ENCODE results near the gene AQP6.
"Not testable (repeated sequence)": the region's sequence is repeated elsewhere in the genome, so short reads cannot be mapped to it uniquely, and the experiment has no call there.

Gene AQP6

GRCh38 chr12:49985981-49986380 lies 13.2 kb downstream of the AQP6 start:
- H3K27ac ChIP-seq, result peak overlapping the region; percentile 93
- H3K36me3 ChIP-seq, result peaks cover 32% of the 10 kb centered on the region
- H3K9me3 ChIP-seq (ENCODE audit: severe bottlenecking), result no peaks in the 10 kb centered on the region
- DNase-seq, result no peak
- H3K4me3 ChIP-seq (ENCODE audit: low read depth, low read length), result no peak overlapping the region
- TF ChIP-seq, protein P1, sequence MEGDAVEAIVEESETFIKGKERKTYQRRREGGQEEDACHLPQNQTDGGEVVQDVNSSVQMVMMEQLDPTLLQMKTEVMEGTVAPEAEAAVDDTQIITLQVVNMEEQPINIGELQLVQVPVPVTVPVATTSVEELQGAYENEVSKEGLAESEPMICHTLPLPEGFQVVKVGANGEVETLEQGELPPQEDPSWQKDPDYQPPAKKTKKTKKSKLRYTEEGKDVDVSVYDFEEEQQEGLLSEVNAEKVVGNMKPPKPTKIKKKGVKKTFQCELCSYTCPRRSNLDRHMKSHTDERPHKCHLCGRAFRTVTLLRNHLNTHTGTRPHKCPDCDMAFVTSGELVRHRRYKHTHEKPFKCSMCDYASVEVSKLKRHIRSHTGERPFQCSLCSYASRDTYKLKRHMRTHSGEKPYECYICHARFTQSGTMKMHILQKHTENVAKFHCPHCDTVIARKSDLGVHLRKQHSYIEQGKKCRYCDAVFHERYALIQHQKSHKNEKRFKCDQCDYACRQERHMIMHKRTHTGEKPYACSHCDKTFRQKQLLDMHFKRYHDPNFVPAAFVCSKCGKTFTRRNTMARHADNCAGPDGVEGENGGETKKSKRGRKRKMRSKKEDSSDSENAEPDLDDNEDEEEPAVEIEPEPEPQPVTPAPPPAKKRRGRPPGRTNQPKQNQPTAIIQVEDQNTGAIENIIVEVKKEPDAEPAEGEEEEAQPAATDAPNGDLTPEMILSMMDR (IDR thresholded peaks at IDR 0.05; ENCODE audit: low read depth, low read length), result no peak
- H3K27me3 ChIP-seq (ENCODE audit: insufficient read depth, low read depth, severe bottlenecking), result no peaks in the 10 kb centered on the region

GRCh38 chr12:49986476-49986875 lies 13.7 kb downstream of the AQP6 start:
- DNase-seq, result peak; percentile 34
- H3K27me3 ChIP-seq (ENCODE audit: insufficient read depth, low read depth, severe bottlenecking); H3K4me3 ChIP-seq (ENCODE audit: low read depth, low read length); H3K9me3 ChIP-seq (ENCODE audit: severe bottlenecking): not testable (repeated sequence)
- H3K36me3 ChIP-seq, result peaks cover 33% of the 10 kb centered on the region
- H3K27ac ChIP-seq, result peak overlapping the region; percentile 93

DNA sequence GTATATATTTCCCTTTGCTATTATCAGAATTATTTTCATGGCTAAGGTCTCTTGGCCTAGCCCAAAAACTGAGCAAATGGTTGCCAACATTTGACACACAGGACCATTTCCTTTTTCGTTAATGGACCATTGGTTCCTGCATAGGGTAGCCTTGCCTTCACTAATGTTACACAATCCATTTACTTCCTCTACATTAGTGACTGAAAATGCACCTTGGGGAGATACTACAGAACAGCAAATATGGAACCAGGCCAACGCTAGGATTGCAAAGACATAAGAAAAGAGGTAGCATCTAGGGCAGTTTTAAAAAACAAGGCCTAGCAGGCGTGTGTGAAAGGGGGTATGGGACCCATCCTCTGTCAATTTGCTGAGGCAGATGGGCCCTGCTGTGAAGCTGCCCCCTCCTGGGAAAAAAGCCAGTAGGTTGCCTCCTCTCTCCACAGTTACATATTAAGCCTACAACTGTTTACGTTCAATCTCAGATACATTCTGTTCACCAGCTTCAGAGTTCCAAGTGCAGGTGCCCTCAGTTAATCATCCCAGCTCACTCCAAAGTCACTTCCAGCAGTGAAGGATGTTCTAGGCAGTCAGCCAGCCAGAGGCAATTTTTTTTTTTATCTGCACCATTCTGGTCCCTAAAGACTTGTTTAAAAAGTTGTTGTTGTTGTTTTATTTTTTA lies 15.0 kb downstream of the AQP6 start:
- Histone ChIP-seq H3K36me3 (peaks cover 46% of the 10 kb centered on the region), H3K27ac (peak overlapping the region; percentile 93)
- DNase-seq, result no peak

DNA sequence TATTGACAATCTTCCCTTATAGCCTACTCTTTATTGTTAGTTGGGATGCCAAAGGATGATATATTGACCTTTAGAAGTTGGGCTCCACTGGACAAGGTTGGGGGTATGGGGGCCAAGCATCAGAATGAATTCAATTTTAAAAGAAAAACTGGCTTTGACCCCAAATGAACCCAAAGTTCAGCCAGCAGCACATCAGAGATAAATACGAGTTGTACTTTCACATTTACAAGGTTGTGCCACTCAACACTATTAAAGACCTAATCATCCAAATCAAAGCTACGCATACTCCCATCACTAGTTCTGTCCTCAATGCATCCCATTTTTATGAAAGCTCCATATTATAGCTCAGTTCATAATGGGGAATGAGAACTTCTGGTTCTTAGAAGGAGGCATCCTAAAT lies 16.7 kb downstream of the AQP6 start:
- not testable (repeated sequence) for H3K4me3 ChIP-seq (ENCODE audit: low read depth, low read length); DNase-seq; H3K9me3 ChIP-seq (ENCODE audit: severe bottlenecking); H3K27ac ChIP-seq; H3K27me3 ChIP-seq (ENCODE audit: insufficient read depth, low read depth, severe bottlenecking)
- peaks cover 63% of the 10 kb centered on the region for H3K36me3 ChIP-seq

More for the DNA sequence above, 15.0 kb downstream of the AQP6 start:
- no peaks in the 10 kb centered on the region for H3K9me3 ChIP-seq (ENCODE audit: severe bottlenecking)
- no peaks in the 10 kb centered on the region for H3K27me3 ChIP-seq (ENCODE audit: insufficient read depth, low read depth, severe bottlenecking)
- H3K4me3 ChIP-seq (ENCODE audit: low read depth, low read length), result no peak overlapping the region
- TF ChIP-seq, protein P1 (IDR thresholded peaks at IDR 0.05; ENCODE audit: low read depth, low read length), result no peak

DNA sequence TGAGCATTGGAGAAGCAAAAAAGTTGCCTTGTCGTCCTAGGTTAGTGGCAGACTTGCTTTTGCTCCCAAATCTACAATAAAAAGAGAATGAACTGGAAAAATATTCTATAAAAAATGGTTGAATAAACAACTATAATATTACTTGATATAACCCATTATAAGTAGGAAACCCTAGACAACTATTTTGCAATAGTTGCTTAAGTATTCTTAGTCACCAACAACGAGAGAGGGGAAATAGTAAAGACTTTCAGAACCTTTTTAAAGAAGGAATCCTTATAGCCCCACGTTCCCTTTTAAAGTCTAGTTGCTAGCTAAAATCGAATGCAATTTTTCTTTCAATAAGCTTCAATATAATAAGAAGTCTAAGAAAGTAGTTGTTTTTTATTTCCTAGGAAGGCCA lies 17.5 kb downstream of the AQP6 start:
- no peaks in the 10 kb centered on the region for H3K27me3 ChIP-seq (ENCODE audit: insufficient read depth, low read depth, severe bottlenecking)
- H3K27ac ChIP-seq, result peak overlapping the region; percentile 19; the same call in 1 of the 2 replicates
- no peak overlapping the region for H3K4me3 ChIP-seq (ENCODE audit: low read depth, low read length)
- DNase-seq, result no peak
- TF ChIP-seq, protein P1 (IDR thresholded peaks at IDR 0.05; ENCODE audit: low read depth, low read length), result no peak
- H3K36me3 ChIP-seq, result peaks cover 70% of the 10 kb centered on the region
- no peaks in the 10 kb centered on the region for H3K9me3 ChIP-seq (ENCODE audit: severe bottlenecking)

- Histone ChIP-seq H3K27ac (no peak overlapping the region), H3K4me3 (ENCODE audit: low read depth, low read length) (no peak overlapping the region), H3K9me3 (ENCODE audit: severe bottlenecking) (no peaks in the 10 kb centered on the region), H3K36me3 (peaks cover 87% of the 10 kb centered on the region), H3K27me3 (ENCODE audit: insufficient read depth, low read depth, severe bottlenecking) (no peaks in the 10 kb centered on the region)
- DNase-seq, result no peak
- TF ChIP-seq, protein P1 (IDR thresholded peaks at IDR 0.05; ENCODE audit: low read depth, low read length), result no peak
These were observed 25.7 kb downstream of the AQP6 start for GRCh38 chr12:49998453-49998852.

GRCh38 chr12:50003595-50003994 lies 30.8 kb downstream of the AQP6 start:
- peaks cover 85% of the 10 kb centered on the region for H3K36me3 ChIP-seq
- TF ChIP-seq, protein P1 (IDR thresholded peaks at IDR 0.05; ENCODE audit: low read depth, low read length), result no peak

More at GRCh38 chr12:50003595-50003994, 30.8 kb downstream of the AQP6 start:
- Histone ChIP-seq H3K27ac (no peak overlapping the region), H3K27me3 (ENCODE audit: insufficient read depth, low read depth, severe bottlenecking) (no peaks in the 10 kb centered on the region), H3K9me3 (ENCODE audit: severe bottlenecking) (no peaks in the 10 kb centered on the region), H3K4me3 (ENCODE audit: low read depth, low read length) (no peak overlapping the region)
- no peak for DNase-seq

Measured in WERI-Rb-1 (cell line).